NCI-H1694 treated with DMSO at 0.1 percent for 48 hours (cell line): ENCODE data around the gene FOXP1.

ENCODE experiments used
- DNase-seq: peaks from one replicate; lab custom pipeline; 2025; lab: John Stamatoyannopoulos, UW

The FOXP1 gene

DNA sequence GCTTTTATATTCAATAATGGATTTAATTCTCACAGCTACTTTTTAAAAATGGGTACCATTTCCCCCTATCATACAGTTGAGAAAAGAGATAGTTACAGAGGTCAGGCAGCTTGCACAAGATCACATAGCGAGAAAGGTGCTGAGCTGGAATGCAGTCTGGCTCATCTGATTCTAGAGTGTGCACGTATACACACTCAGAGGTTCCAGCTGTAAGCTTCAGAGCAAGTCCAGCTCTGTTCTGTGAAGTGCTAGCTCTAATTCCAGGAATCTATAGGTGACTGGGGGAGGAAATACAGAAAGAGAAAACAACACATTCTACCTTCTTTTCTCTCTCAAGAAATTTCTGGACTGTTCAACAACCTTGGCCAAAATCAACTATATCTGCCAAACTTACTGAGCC, 318.7 kb downstream of the FOXP1 start:
- DNase-seq = no peak

DNA sequence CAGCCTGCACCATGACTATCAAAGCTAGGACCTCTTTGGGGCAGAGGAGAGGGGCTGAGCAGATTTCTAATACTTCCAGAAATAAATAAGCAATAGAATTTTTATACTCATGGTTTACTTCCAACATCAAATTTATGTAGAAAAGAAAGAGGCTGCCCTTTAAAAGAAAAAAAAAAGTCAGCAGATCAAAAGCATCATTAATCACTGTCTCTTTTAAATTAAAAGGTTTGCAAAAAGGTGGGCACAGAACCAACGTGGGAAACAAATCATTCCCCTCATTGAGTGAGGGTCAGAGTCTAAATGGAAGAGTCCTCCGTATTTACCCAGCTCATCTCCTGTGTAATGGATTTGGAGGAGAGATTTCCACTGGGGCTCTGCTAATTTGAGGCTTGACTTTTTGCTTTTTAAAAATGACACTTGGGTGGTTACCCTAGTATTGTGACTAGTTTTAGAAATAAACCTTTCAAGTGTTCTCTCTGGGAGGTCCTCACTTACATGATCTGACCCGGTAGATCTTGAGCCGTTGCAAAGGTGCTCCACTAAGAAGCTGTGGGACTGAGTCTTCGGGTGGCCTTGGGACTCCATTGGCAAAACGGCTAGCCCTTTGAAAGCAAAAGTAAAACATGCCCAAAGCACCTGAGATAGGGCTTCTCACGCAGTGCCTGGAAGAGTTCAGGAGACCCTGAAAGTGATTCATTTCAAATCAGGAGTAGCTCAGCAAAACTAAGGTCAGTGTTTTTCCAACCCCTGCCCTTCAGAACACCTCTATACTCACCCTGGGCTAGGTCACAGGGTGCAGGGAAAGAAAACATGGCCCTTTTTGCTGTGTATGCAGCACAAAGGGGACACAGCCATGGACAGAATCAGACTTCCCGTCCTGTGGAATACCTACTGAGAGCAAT, 320.9 kb downstream of the FOXP1 start:
- no peak for DNase-seq

DNA sequence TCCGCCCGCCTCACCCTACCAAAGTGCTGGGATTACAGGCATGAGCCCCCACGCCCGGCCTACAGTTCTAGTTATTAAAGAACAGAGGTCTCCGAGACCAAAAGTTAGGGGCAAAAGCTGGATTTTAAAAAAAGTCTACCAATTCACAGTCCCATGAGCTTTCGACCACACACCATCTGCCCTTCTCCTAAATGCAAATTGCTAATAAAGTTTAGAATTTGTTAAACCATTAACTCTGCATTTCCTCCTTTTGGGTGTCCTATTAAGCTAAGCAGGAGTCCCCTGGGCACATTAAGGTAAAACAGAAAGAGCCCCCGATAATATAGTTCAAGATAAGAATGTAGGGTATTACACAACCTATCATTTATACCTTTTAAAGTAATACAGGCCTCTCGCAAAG, 322.7 kb downstream of the FOXP1 start:
- no peak for DNase-seq

- DNase-seq = no peak
These were observed 325.0 kb downstream of the FOXP1 start for GRCh38 chr3:71258526-71258925.

GRCh38 chr3:71258116-71258515, 325.4 kb downstream of the FOXP1 start:
- no peak for DNase-seq

GRCh38 chr3:71255498-71255897, 328.0 kb downstream of the FOXP1 start:
- no peak for DNase-seq

DNA sequence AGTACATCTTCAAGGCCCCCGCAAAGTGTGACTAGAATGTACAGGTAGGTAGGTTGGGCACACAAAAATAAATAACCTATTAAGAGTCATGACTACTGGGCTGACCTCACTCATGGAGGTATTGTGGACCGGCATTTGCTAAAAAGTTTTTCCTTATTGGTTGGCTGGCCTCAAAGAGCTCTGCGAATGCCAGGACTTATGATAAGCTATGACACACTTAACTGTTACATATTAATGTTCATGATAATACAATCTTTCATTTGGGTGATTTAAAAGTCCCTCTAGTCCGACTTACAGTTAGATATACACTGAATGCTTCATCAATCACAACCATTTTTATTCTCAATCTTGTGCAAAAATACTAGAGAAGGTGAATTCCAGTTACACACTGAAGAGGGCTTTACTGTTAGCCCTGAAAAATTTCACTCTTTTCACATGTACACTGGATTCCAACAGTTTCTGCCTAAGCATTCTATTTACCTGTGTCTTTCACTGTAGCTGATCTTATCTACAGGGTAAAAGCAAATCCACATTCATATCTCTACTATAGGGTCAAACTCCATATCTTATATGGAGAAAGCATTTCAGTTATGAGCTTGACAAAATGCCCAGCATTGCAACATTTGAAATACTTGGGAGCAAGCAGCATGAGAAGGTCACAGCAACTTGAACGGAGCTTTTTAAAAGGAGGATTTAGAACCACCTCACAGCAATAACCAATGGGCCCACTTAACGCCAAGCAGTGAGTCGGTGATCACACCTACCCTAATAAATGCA, 329.1 kb downstream of the FOXP1 start:
- DNase-seq = no peak

- no peak for DNase-seq
These were observed 330.4 kb downstream of the FOXP1 start for GRCh38 chr3:71253169-71253568.

DNA sequence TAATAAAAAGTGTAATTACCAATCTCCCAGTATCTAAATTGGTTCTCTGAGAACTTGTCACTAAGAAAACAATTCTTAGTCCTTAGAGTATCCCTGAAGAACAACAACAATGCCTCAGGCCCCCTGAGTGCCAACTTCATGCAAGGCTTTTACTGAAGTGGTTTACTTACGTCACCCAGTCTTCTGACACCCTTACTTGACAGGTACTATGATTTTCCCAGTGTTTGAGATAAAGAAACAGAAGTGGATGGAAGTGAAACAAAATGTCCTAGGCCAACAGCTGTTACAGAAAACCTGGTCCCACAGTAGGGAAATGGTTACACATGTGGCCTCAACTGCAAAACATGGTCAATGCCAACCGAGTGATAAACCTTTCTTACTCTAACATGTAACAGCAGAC, 331.1 kb downstream of the FOXP1 start:
- no peak for DNase-seq

DNA sequence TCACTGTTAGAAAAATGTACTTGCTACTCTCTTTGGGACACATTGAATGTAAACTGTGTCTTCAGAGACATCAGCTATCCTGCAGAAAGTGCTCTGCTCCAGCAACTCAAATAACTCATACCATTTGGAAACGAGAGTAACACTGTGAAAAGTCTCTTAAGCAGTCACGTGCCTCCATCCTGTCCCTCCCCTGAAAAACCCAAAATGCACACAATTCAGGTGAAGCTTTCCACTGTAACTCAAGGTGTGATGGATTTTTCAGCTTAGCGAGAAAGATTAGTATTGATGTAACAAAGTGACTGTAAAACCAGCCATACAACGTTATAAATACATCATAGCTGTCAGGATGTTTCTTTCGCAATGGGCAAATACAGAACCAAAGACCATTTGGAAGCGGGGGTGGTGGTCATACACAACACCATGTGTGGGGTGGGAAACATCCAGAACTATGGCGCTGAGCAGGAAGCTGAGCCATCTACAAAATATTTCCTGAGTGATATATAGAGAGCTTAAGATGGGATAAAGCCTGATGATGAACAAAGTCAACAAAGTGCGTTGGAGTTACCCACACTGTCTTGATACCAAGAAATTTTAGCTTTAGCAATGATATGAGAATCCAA, 332.3 kb downstream of the FOXP1 start:
- DNase-seq = no peak

GRCh38 chr3:71250026-71250425, 333.5 kb downstream of the FOXP1 start:
- no peak for DNase-seq

GRCh38 chr3:71247958-71248335, 335.6 kb downstream of the FOXP1 start:
- no peak for DNase-seq

GRCh38 chr3:71247221-71247957, 336.1 kb downstream of the FOXP1 start:
- DNase-seq = no peak

- DNase-seq = no peak
These were observed 337.3 kb downstream of the FOXP1 start for GRCh38 chr3:71245971-71246880.

DNA sequence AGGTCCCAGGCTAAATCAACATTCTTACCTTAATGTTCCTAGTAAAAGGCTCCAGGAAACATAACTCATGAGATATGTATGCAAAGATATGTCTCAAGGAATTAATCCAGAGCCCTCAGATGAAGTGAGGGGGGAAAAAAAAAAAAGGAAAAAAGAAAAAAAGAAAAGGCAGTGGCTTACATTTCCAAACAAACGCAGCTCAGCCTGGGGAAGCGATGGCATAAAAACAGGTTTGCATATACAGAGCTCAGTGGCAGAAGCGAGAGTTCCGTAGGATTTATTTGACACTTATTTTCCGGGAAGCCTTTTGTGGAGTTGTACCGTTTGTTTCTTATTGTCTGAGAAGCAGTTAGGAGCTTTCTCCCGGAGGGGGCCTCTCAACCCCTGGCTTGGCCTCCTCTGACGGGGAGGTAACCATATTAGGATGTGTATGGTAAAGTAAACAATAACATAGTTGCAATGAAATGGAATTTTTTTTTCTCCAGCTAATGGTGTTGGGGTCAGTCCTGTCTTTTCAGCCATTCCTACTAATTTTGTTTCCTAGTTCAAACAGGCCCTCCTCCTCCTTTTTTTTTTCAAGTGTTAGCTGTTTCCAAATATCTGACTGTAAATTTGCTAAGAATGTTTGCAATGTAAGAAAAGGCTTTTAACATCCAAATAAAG, 338.6 kb downstream of the FOXP1 start:
- no peak for DNase-seq

DNA sequence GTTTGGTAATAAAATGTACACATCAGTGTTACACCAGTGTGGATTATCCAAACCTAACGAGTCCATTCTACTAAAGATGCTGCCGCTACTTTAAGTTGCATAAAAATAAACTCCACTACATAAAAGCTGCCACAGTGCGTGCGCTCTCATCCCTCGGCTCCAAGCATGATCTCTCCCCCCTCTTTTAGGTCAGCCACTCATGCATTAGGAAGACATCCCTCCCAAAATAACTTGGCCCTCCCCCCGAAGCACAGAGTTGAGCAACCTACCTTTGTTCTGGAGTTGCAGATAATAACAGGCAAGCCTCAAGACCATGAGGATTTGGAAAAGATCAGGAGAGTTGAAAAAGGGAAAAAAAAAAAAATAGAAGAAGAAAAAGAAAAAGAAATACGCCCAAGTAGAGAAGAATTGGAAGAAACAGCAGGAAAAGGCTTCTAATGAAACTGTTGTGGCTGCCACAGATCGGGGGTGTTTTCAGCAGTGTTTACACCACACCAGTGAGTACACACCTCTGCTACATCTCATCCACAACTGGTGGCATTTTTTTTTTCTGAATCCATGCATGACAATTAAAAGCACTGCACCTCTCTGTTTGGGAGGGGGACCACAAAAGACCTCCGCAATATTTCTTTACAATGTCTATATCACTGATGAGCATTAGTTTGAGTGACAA, 339.2 kb downstream of the FOXP1 start:
- no peak for DNase-seq

DNA sequence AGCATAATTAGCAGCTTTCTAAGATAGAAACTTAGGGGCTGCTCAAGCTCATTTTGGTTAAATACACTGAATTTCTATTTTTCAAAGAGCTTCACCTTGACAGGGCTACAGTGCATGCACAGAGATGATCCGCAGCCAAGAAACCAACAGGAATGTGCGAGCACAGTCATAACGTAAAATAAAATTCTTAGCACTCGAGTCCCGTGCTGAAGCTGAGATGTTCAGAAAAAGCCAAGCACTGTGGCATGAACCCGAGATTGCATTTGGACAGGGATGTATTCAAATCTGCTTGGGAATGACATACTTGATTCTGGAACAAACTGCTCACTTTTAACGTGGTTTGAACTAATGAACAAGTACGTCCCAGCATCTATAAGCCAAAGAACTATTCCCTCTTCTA, 340.3 kb downstream of the FOXP1 start:
- DNase-seq = no peak

DNA sequence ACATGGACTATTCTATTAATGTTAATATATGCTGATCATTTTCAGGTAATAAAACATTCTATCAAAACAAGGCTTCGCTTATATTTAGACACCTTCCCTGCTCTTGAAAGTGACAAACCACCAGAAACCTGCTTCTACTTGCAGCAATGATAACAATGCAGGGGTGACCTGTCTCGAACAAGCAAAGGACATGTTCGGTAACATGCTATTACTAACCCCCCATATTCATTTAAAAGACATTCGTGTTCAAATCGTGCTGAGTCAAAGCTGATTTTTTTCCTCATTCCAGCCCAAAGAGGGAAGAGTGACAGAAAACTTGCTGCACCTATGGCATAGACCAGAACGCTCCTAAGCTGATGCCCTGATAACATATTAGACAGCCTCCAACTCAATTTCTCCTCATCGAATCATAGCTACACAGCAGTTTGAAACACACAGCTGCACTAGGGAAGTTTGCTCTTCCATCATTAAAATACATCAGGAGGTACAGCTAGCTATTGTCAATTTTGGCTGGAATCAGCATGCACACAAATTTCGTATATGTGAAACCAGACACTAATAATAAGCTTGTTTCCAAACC, 341.5 kb downstream of the FOXP1 start:
- DNase-seq = no peak

- no peak for DNase-seq
These were observed 342.2 kb downstream of the FOXP1 start for GRCh38 chr3:71241246-71241901.
